A549 (cell line): Measurements from ENCODE around the gene PRKD2. TPM values are rescaled to one million over a fixed set of nuclear protein-coding genes. Genes with fewer than 3 reads are reported as not detected.
A peak's percentile ranks its signal among the peaks of the same experiment; 100 is the strongest.

Experiments used
- ATAC-seq, 2 experiments: fragments of 200-7000 bp in 1 of 2; fragments of >200 bp in 1 of 2; cut with Nextera tagmentation in 1 of 2; cut with Tn5 transposase in 1 of 2; 3 replicates each; pipeline versions ENCODE4 v1.8.0 to v1.9.1; 2018 to 2020; ENCODE audit warnings: mild to moderate bottlenecking in 1 of 2, moderate library complexity in 1 of 2
- CTCF ChIA-PET: fragments of 300-600 bp; sonication (Branson Sonifier 250); formaldehyde crosslinking; extraction: SDS; loops from one replicate; lab custom pipeline; 2021; ENCODE audit warnings: antibody characterized with exemption, inconsistent platforms; lab: Yijun Ruan, JAX
- POLR2A ChIA-PET: fragments of 350-600 bp; formaldehyde crosslinking; extraction: SDS; loops from one replicate; lab custom pipeline; 2021; ENCODE audit warnings: antibody characterized with exemption, inconsistent platforms; lab: Yijun Ruan, JAX
- DNase-seq, 2 experiments: peaks; one replicate each; pipeline versions ENCODE4 v3.0.0 to v3.0.0-alpha.2; 2011 to 2016; ENCODE audit warnings: low read depth in 1 of 2, low spot score in 1 of 2
- FAIRE-seq: peaks from 2 replicates; lab custom pipeline; 2011; peaks lifted over from hg19 to GRCh38; lab: Jason Lieb, UNC
- H3K27ac ChIP-seq, 2 experiments: fragments of >200 bp; sonication (Bioruptor Twin); formaldehyde crosslinking; 3 replicates each; pipeline ENCODE4 v1.5.1; 2016 to 2017
- H3K4me1 ChIP-seq: fragments of >200 bp; sonication (Bioruptor Twin); formaldehyde crosslinking; 3 replicates; pipeline ENCODE4 v1.6.1; 2016
- H3K4me2 ChIP-seq: fragments of >200 bp; sonication (Bioruptor Twin); formaldehyde crosslinking; 3 replicates; pipeline ENCODE4 v1.6.1; 2016
- H3K4me3 ChIP-seq: fragments of >200 bp; sonication (Bioruptor Twin); formaldehyde crosslinking; 3 replicates; pipeline ENCODE4 v1.5.1; 2016
- H3K9me3 ChIP-seq: fragments of >200 bp; sonication (Bioruptor Twin); formaldehyde crosslinking; 3 replicates; pipeline ENCODE4 v1.6.1; 2016
- CEBPB ChIP-seq, 2 experiments: fragments of >200 bp in 1 of 2; sonication (Bioruptor Twin) in 1 of 2; formaldehyde crosslinking in 1 of 2; IDR thresholded peaks; 2 replicates each; pipeline ENCODE4 v1.6.1; 2012 to 2016
- CHD4 ChIP-seq: fragments of 200-600 bp; sonication (generic); IDR thresholded peaks from 2 replicates; pipeline ENCODE4 v1.6.1; 2016; ENCODE audit warnings: antibody characterized with exemption, mild to moderate bottlenecking, borderline replicate concordance
- E2F6 ChIP-seq: IDR thresholded peaks from 2 replicates; pipeline ENCODE4 v1.6.1; 2012; ENCODE audit warnings: low read depth, borderline replicate concordance
- EHF ChIP-seq: fragments of 250-450 bp; sonication (Bioruptor Pico); IDR thresholded peaks from 2 replicates; pipeline ENCODE4 v1.5.0; 2020; ENCODE audit warnings: mild to moderate bottlenecking
- FOSL2 ChIP-seq, 2 experiments: fragments of 450-650 bp in 1 of 2; fragments of >200 bp in 1 of 2; sonication (Bioruptor Twin) in 1 of 2; formaldehyde crosslinking; IDR thresholded peaks; 2 replicates each; pipeline versions ENCODE4 v1.5.0 to v1.6.1; 2016 to 2020; ENCODE audit warnings: mild to moderate bottlenecking in 1 of 2, moderate library complexity in 1 of 2
- HDAC2 ChIP-seq: fragments of 200-600 bp; sonication (generic); IDR thresholded peaks from 2 replicates; pipeline ENCODE4 v1.6.1; 2016
- HEYL ChIP-seq: fragments of 250-450 bp; sonication (Bioruptor Pico); IDR thresholded peaks from 2 replicates; pipeline ENCODE4 v1.8.0; 2021; ENCODE audit warnings: mild to moderate bottlenecking, moderate library complexity
- HOXB5 ChIP-seq: fragments of 250-450 bp; sonication (Bioruptor Pico); IDR thresholded peaks from 2 replicates; pipeline ENCODE4 v1.5.0; 2020; ENCODE audit warnings: mild to moderate bottlenecking, moderate library complexity
- MAFK ChIP-seq: fragments of 450-650 bp; IDR thresholded peaks from 2 replicates; pipeline ENCODE4 v1.6.1; 2014; ENCODE audit not compliant: partially characterized antibody
- MAZ ChIP-seq: fragments of 150-350 bp; IDR thresholded peaks from 2 replicates; pipeline ENCODE4 v1.6.1; 2014; ENCODE audit warnings: antibody characterized with exemption, low read depth, low read length, borderline replicate concordance
- NFE2L2 ChIP-seq: fragments of 150-350 bp; conservative IDR thresholded peaks from 2 replicates; pipeline ENCODE4 v1.6.1; 2014; ENCODE audit warnings: low read length
- PHF8 ChIP-seq: fragments of 200-600 bp; sonication (generic); IDR thresholded peaks from 2 replicates; pipeline ENCODE4 v1.6.1; 2016; ENCODE audit warnings: low read depth, mild to moderate bottlenecking, antibody characterized with exemption, moderate library complexity, borderline replicate concordance
- POLR2AphosphoS2 ChIP-seq: conservative IDR thresholded peaks from 2 replicates; pipeline ENCODE4 v1.6.1; 2012; ENCODE audit warnings: low read length, improper control_type of control experiment, inconsistent platforms
- RARB ChIP-seq: fragments of 250-450 bp; sonication (Bioruptor Pico); IDR thresholded peaks from 2 replicates; pipeline ENCODE4 v1.8.0; 2021; ENCODE audit warnings: mild to moderate bottlenecking, moderate library complexity
- RNF2 ChIP-seq: fragments of 200-600 bp; sonication (generic); IDR thresholded peaks from 2 replicates; pipeline ENCODE4 v1.6.1; 2016; ENCODE audit warnings: low read depth, mild to moderate bottlenecking, antibody characterized with exemption, moderate library complexity, borderline replicate concordance
- ZC3H11A ChIP-seq: fragments of 450-650 bp; IDR thresholded peaks from 2 replicates; pipeline ENCODE4 v1.6.1; 2014; ENCODE audit warnings: antibody characterized with exemption, mild to moderate bottlenecking
- ZFP36 ChIP-seq: fragments of 450-650 bp; IDR thresholded peaks from 2 replicates; pipeline ENCODE4 v1.6.1; 2014; ENCODE audit warnings: borderline replicate concordance; ENCODE audit not compliant: partially characterized antibody
- WGBS: methylation state at CpG from one replicate; pipeline ENCODE4 v1.1.6; 2017; ENCODE audit errors: missing lambda C conversion rate; 5-methylcytosine and 5-hydroxymethylcytosine counted together
- polyA plus RNA-seq, 4 experiments: library from polyadenylated mRNA; depleted of rRNA in 3 of 4; stranded (reverse); fragments of >200 nt; fragmentation: RNase III in 1 of 4; extraction: RNeasy Plus Mini Kit Qiagen cat#74134 plus additional on column Dnase treatment in 1 of 4; gene quantifications; 2 replicates in 3 of 4; 3 replicates in 1 of 4; pipeline ENCODE4 v1.2.3, GENCODE V29; 2011 to 2017
- TF ChIP-seq, protein P1 (sequence below): fragments of 250-450 bp; sonication (Bioruptor Pico); IDR thresholded peaks from 2 replicates; pipeline ENCODE4 v1.5.0; 2020; ENCODE audit warnings: low read depth, mild to moderate bottlenecking, moderate library complexity
- TF ChIP-seq, protein P2 (sequence below): fragments of >200 bp; sonication (Bioruptor Twin); formaldehyde crosslinking; IDR thresholded peaks from 3 replicates; pipeline ENCODE4 v1.5.1; 2016

PRKD2 gene
- polyA plus RNA-seq, 2 of the 4 experiments (the other 2 are of a cell fraction): 8.3 to 24.6 TPM

- ChIA-PET CTCF (interaction anchor here (1.3 to 12.9 kb wide), 6 partner anchors 5 to 107 kb away, joined by 6 to 205 read pairs (median 64); partner anchors contain the start of genes DACT3 and FKRP), POLR2A (no interaction called here)
- DNase-seq (peak in 1 of 2 experiments; percentile 47), ATAC-seq (0 out of 6 replicates have a peak, but pooled peaks of 1 of the 2 experiments have one; percentile 7), FAIRE-seq (no peak)
- WGBS: 80% methylated on average over 23 of the region's 23 CpGs
- Histone ChIP-seq H3K4me3 (no peak overlapping the region), H3K4me1 (peaks cover 43% of the 10 kb centered on the region), H3K4me2 (no peak overlapping the region), H3K27ac (no peak overlapping the region; a peak in 1 of 6 replicates), H3K9me3 (no peaks in the 10 kb centered on the region)
- TF ChIP-seq POLR2AphosphoS2 (no peak), FOSL2 (IDR thresholded peaks at IDR 0.05) (no peak), FOSL2 (CRISPR knock-in tag; IDR thresholded peaks at IDR 0.05) (peak; percentile 67), NFE2L2 (no peak), PHF8 (no peak), MAFK (peak; percentile 42), RARB (CRISPR knock-in tag) (no peak), MAZ (no peak), HOXB5 (CRISPR knock-in tag) (no peak), EHF (no peak), HDAC2 (no peak)
Measured at GRCh38 chr19:46732966-46733689, 16.2 kb upstream of the PRKD2 start.

- Histone ChIP-seq H3K4me1 (peaks cover 43% of the 10 kb centered on the region), H3K27ac (peak overlapping the region in 1 of 2 experiments; percentile 66; a peak in 1 of 6 replicates), H3K9me3 (no peaks in the 10 kb centered on the region), H3K4me3 (no peak overlapping the region), H3K4me2 (peak overlapping the region; percentile 27; the same call in 1 of the 3 replicates)
- WGBS: 94% methylated on average over 28 of the region's 28 CpGs
- TF ChIP-seq, protein P1, sequence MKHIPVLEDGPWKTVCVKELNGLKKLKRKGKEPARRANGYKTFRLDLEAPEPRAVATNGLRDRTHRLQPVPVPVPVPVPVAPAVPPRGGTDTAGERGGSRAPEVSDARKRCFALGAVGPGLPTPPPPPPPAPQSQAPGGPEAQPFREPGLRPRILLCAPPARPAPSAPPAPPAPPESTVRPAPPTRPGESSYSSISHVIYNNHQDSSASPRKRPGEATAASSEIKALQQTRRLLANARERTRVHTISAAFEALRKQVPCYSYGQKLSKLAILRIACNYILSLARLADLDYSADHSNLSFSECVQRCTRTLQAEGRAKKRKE: no peak
- ChIA-PET CTCF (interaction anchor here (0.9 to 12.9 kb wide), 12 partner anchors 7 to 117 kb away, joined by 3 to 205 read pairs (median 75); partner anchors contain the start of genes DACT3, FKRP and PRKD2), POLR2A (no interaction called here)
- DNase-seq: no peak
- no peak for FAIRE-seq
- no peak for ATAC-seq
Measured at GRCh38 chr19:46732172-46732938, 15.4 kb upstream of the PRKD2 start.

GRCh38 chr19:46731584-46731983 lies 14.7 kb upstream of the PRKD2 start:
- H3K27ac ChIP-seq: peak overlapping the region; percentile 33 to 66; a peak in 4 of 6 replicates
- no peaks in the 10 kb centered on the region for H3K9me3 ChIP-seq
- no peak overlapping the region for H3K4me3 ChIP-seq
- TF ChIP-seq ZC3H11A: no peak
- no peak for TF ChIP-seq HEYL (CRISPR knock-in tag)
- TF ChIP-seq E2F6: no peak
- TF ChIP-seq CEBPB (IDR thresholded peaks at IDR 0.05): no peak
- no peak for TF ChIP-seq CHD4
- TF ChIP-seq, protein P2, sequence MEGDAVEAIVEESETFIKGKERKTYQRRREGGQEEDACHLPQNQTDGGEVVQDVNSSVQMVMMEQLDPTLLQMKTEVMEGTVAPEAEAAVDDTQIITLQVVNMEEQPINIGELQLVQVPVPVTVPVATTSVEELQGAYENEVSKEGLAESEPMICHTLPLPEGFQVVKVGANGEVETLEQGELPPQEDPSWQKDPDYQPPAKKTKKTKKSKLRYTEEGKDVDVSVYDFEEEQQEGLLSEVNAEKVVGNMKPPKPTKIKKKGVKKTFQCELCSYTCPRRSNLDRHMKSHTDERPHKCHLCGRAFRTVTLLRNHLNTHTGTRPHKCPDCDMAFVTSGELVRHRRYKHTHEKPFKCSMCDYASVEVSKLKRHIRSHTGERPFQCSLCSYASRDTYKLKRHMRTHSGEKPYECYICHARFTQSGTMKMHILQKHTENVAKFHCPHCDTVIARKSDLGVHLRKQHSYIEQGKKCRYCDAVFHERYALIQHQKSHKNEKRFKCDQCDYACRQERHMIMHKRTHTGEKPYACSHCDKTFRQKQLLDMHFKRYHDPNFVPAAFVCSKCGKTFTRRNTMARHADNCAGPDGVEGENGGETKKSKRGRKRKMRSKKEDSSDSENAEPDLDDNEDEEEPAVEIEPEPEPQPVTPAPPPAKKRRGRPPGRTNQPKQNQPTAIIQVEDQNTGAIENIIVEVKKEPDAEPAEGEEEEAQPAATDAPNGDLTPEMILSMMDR: no peak
- no peak for TF ChIP-seq EHF
- no peak for TF ChIP-seq POLR2AphosphoS2
- no peak for TF ChIP-seq RNF2
- no peak for TF ChIP-seq MAZ
- TF ChIP-seq ZFP36: no peak
- FAIRE-seq: no peak
- H3K4me1 ChIP-seq: peaks cover 43% of the 10 kb centered on the region
- H3K4me2 ChIP-seq: peak overlapping the region; percentile 27
- no peak for DNase-seq
- ATAC-seq: no peak
- WGBS: 86% methylated on average over 14 of the region's 14 CpGs
- ChIA-PET POLR2A (no interaction called here), CTCF (interaction anchor here (0.9 to 12.9 kb wide), 13 partner anchors 8 to 126 kb away, joined by 3 to 205 read pairs (median 48); partner anchors contain the start of genes DACT3, FKRP and PRKD2)
